ENCODE measurements around the gene SPIN1.

The SPIN1 gene

GRCh38 chr9:88436379-88436778 is 48.1 kb downstream of the SPIN1 start:
- no peak for DNase-seq (ENCODE audit: low spot score)

GRCh38 chr9:88437210-88438146 is 49.2 kb downstream of the SPIN1 start:
- no peak for DNase-seq (ENCODE audit: low spot score)

- DNase-seq (ENCODE audit: low spot score), result no peak
Measured at GRCh38 chr9:88438811-88439210, 50.6 kb downstream of the SPIN1 start.

- no peak for DNase-seq (ENCODE audit: low spot score)
Measured at GRCh38 chr9:88441301-88442007, 53.2 kb downstream of the SPIN1 start.

GRCh38 chr9:88443480-88444113 is 55.4 kb downstream of the SPIN1 start:
- DNase-seq (ENCODE audit: low spot score), result no peak

DNA sequence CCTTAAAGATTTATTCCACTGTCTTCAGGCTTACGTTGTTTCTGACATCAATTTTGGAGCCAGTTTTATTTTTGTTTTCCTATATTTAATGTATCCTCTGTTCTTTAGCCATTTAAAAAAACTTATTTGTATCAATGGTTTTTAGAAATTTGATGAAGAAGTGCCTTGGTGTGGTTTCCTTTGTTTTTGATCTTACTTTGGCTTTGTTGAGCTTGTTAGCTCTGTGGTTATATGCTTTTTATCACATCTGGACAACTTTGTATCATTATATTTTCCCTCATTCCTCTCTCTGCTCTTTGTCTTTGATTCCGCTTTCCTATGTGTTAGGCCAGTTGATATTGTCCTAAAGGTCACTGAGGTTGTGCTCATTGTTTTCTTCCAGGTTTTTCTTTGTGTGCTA is 58.5 kb downstream of the SPIN1 start:
- DNase-seq (ENCODE audit: low spot score), result no peak

GRCh38 chr9:88447431-88447830 is 59.2 kb downstream of the SPIN1 start:
- no peak for DNase-seq (ENCODE audit: low spot score)

- no peak for DNase-seq (ENCODE audit: low spot score)
Measured at GRCh38 chr9:88451160-88451559, 62.9 kb downstream of the SPIN1 start.

DNA sequence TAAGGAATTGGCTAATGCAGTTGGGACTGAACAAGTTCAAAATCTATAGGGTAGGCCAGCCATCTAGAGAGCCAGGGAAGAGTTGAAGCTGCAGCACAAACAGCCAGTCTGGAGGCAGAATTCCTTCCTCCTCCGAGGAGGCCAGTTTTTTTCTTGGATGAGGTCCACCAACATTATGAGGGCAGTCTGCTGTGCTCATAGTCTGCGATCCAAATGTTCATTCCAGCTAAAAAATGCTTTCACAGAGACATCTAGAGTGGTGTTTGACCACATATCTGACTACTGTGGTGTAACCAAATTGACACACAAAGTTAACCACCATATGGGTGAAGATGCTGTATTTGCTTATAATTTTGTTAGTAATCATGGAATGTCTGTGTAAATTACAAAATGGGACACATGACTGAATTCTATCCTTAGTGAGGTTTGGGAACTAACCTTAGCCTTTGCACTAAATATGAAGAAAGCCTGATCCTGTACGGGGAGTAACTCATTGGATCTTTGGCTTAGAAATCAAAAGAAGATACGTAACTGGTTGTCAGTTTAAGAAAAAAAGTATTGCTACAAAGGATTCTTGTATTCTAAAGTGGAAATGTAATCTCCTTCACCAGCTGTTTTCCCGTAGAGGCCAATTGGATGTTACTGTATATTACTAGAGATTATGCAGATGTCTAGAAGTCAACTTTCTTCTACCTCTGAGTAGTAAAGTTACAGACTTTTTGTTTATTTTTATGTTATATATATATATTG is 70.6 kb downstream of the SPIN1 start:
- no peak for DNase-seq (ENCODE audit: low spot score)

- DNase-seq (ENCODE audit: low spot score), result no peak
Measured at GRCh38 chr9:88460587-88461332, 72.5 kb downstream of the SPIN1 start.

DNA sequence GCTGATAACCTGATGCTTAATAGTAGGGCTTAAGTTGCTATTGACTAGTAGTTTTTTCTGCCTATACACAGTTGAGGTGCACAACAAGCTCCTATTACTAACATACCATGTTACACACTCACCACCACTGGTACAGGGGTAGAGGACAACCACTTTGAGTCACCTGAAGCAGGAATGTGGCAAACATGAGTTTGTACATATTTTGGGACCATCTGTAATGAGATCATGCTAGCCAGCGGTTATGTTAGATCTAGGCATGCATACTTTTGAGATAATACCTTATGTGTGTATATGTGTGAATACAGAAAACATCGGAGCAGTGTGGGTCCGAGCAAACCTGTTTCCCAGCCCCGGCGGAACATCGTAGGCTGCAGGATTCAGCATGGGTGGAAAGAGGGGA is 73.9 kb downstream of the SPIN1 start:
- DNase-seq (ENCODE audit: low spot score), result no peak

- no peak for DNase-seq (ENCODE audit: low spot score)
Measured at GRCh38 chr9:88464851-88465250, 76.6 kb downstream of the SPIN1 start.

- no peak for DNase-seq (ENCODE audit: low spot score)
Measured at GRCh38 chr9:88468226-88468625, 80.0 kb downstream of the SPIN1 start.

DNA sequence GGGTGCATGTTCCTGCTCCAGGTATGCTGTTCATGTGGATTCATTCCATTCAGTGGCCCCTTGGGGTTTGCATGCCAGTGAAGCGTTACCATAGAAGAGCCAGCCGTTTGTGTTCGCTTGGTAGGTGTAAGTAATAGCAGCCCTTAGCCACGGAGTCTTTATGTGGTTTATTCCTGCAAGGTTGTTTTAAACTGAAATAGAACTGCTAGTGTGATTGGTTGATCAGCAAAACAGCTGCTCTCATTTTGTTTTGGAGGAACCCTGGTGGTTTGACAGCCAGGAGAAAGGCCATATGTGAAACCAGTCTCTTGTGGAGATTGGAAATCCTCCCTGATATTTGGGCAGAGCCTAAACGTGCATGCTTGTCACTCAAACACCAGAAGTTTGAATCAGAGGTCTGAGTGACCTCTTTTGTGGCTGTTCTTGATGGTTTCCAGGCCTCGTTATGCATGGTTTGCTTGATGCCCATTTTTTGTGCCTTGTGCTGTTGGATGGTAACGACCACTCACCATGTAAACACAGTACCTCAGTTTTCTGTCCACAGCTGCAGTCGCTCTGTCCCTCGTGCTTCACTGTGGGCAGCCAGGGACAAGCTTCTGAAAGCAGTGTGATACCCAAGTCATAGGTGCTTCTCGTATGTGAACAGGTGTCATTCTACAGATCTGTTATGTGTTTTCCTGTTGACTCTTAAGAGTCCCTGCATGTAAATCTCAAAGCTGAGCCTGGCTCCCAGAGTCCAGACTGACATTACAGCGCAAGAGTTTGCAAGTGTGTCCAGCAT is 88.4 kb downstream of the SPIN1 start:
- no peak for DNase-seq (ENCODE audit: low spot score)

GRCh38 chr9:88477300-88477751 is 89.1 kb downstream of the SPIN1 start:
- no peak for DNase-seq (ENCODE audit: low spot score)

DNA sequence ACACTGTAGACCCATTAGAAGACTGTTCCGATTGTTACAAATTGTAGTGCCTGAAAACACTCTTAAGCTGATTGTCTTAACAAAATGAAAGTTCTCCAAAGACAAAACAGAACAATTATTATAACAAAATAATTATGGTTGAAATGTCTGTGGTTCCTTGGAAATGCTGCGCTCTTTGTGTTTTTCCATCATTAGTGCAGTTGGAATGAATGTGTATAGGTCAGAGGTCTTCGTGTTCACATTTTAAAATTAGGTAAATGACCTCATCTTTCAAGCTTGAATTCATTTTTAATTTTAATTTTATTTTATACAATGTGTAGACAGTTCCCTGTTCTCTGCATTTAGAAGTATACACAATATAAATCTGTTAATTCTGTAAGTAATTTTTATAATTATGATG is 90.0 kb downstream of the SPIN1 start:
- DNase-seq (ENCODE audit: low spot score), result no peak

- no peak for DNase-seq (ENCODE audit: low spot score)
Measured at GRCh38 chr9:88481933-88482332, 93.7 kb downstream of the SPIN1 start.

- DNase-seq (ENCODE audit: low spot score), result no peak
Measured at GRCh38 chr9:88488166-88488565, 99.9 kb downstream of the SPIN1 start.

DNA sequence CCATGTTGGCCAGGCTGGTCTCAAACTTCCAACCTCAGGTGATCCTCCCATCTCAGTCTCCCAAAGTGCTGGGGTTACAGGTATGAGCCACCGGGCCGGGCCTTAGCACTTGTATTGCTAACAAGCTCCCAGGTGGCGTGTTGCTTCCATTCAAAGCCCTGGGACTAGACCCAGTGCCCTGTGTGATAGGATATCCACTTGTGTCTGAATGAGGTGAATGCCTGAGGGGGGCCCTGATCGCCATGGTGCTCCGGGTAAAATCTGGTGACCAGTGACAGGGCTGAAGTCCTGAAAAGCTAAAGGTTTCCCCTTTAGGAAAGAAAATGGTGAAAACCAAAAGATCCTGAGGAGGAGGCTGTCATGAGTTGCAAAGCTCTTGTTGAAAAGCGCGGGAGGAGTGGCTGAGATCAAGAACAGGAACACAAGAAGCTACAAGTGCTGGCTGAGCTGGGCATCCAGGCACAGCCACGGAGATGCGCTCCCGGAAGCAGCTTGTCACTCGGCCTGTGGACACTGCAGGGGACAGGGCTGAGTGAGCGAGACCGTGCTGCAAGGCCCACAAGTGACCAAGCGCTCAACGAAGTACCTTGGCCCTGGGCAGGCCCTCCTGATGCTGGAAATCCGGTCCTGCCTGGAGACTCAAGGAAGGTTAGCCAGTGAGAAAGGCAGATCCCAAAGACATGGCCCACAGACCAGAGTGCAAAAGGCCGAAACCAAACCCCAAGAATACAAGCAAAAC is 106.9 kb downstream of the SPIN1 start:
- DNase-seq (ENCODE audit: low spot score), result no peak

DNA sequence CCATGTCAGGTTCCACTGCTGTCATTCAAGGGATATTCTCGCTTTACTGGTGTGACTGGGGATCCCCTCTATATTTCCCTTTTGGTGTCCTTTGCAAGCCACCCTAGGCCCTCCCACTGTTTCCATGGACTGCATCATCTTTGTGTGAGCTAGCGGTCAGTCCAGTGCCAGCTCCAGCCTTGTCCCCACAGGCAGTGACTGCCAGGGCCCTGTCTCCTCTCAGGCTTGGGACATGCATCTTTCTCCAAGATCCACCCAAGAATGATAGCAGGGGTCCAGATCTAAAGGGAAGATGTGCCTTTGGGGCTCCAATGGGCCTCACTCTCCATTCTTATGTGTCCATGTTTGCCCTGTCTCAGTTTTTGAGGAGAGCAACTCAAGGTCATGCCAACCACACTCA is 109.0 kb downstream of the SPIN1 start:
- no peak for DNase-seq (ENCODE audit: low spot score)
